Fibroblast of skin of right quadriceps (primary cell): ENCODE results near the gene SHH.

ENCODE experiments used
- DNase-seq: peaks from one replicate; pipeline ENCODE4 v3.0.0-alpha.2; 2013

SHH gene

GRCh38 chr7:155804897-155805825 is 7.1 kb downstream of the SHH start:
- DNase-seq: peak; percentile 57

GRCh38 chr7:155804431-155804831 is 7.8 kb downstream of the SHH start:
- DNase-seq: no peak

GRCh38 chr7:155803418-155804376 is 8.6 kb downstream of the SHH start:
- no peak for DNase-seq

GRCh38 chr7:155802906-155803417 is 9.3 kb downstream of the SHH start:
- DNase-seq: no peak

GRCh38 chr7:155802291-155802690 is 10.0 kb downstream of the SHH start:
- DNase-seq: no peak

- DNase-seq: no peak
These were observed 11.5 kb downstream of the SHH start for GRCh38 chr7:155800741-155801267.

- no peak for DNase-seq
These were observed 12.0 kb downstream of the SHH start for GRCh38 chr7:155800301-155800700.

GRCh38 chr7:155799514-155799913 is 12.7 kb downstream of the SHH start:
- DNase-seq: no peak

- no peak for DNase-seq
These were observed 13.4 kb downstream of the SHH start for GRCh38 chr7:155798673-155799439.

GRCh38 chr7:155797262-155798250 is 14.7 kb downstream of the SHH start:
- no peak for DNase-seq

GRCh38 chr7:155796381-155797261 is 15.6 kb downstream of the SHH start:
- DNase-seq: no peak

- DNase-seq: no peak
These were observed 16.3 kb downstream of the SHH start for GRCh38 chr7:155795951-155796350.

GRCh38 chr7:155795401-155795800 is 16.9 kb downstream of the SHH start:
- DNase-seq: no peak

- DNase-seq: no peak
These were observed 18.1 kb downstream of the SHH start for GRCh38 chr7:155794196-155794595.

- no peak for DNase-seq
These were observed 18.5 kb downstream of the SHH start for GRCh38 chr7:155793720-155794119.

GRCh38 chr7:155792999-155793560 is 19.2 kb downstream of the SHH start:
- DNase-seq: no peak

GRCh38 chr7:155792315-155792960 is 19.8 kb downstream of the SHH start:
- no peak for DNase-seq

- no peak for DNase-seq
These were observed 20.4 kb downstream of the SHH start for GRCh38 chr7:155791836-155792235.

- DNase-seq: no peak
These were observed 21.0 kb downstream of the SHH start for GRCh38 chr7:155791214-155791737.
